ENCODE measurements around the gene OLFM3. TPM values are rescaled to one million over a fixed set of nuclear protein-coding genes. Genes with fewer than 3 reads are reported as not detected.

OLFM3 gene
- total RNA-seq, 2 donors from 2014 or later: 0.15 to 0.26 TPM

GRCh38 chr1:101905283-101905835 is 91.4 kb downstream of the OLFM3 start:
- no peak for TF ChIP-seq CTCF (conservative IDR thresholded peaks at IDR 0.05)
- Mint-ChIP-seq H3K27ac (no peak overlapping the region), H3K4me1 (peaks cover 17% of the 10 kb centered on the region), H3K36me3 (ENCODE audit: low read depth) (no peaks in the 10 kb centered on the region), H3K4me3 (no peak overlapping the region), H3K9me3 (no peaks in the 10 kb centered on the region), H3K27me3 (ENCODE audit: insufficient read depth) (no peaks in the 10 kb centered on the region)
- H3K27me3 ChIP-seq (ENCODE audit: control insufficient read depth, insufficient read depth, low read length, poor library complexity, severe bottlenecking): no peaks in the 10 kb centered on the region
- DNase-seq: no peak
- H3K4me3 ChIP-seq (ENCODE audit: low read length): no peak overlapping the region
- H3K27ac ChIP-seq (ENCODE audit: low read depth, low read length): no peak overlapping the region
- no peak overlapping the region for H3K9ac ChIP-seq (ENCODE audit: extremely low read depth, low read length, poor library complexity, severe bottlenecking)
- H3K36me3 ChIP-seq (ENCODE audit: control insufficient read depth, insufficient read depth, low read length): no peaks in the 10 kb centered on the region
- H3K4me1 ChIP-seq (ENCODE audit: control insufficient read depth, insufficient read depth, low read length): no peaks in the 10 kb centered on the region
- H3K9me3 ChIP-seq (ENCODE audit: control insufficient read depth, low read length): no peaks in the 10 kb centered on the region
- WGBS, 2 experiments (ENCODE audit: insufficient coverage in 1 of 2, insufficient read length in 1 of 2): 90 to 100% methylated on average over 1 to 2 of the region's 2 CpGs

GRCh38 chr1:101902199-101902598 is 94.5 kb downstream of the OLFM3 start:
- no peak for DNase-seq
- H3K36me3 Mint-ChIP-seq (ENCODE audit: low read depth): no peaks in the 10 kb centered on the region
- Histone ChIP-seq H3K27ac (ENCODE audit: low read depth, low read length) (no peak overlapping the region), H3K4me1 (ENCODE audit: control insufficient read depth, insufficient read depth, low read length) (no peaks in the 10 kb centered on the region), H3K36me3 (ENCODE audit: control insufficient read depth, insufficient read depth, low read length) (no peaks in the 10 kb centered on the region), H3K27me3 (ENCODE audit: control insufficient read depth, insufficient read depth, low read length, poor library complexity, severe bottlenecking) (no peaks in the 10 kb centered on the region), H3K9me3 (ENCODE audit: control insufficient read depth, low read length) (no peaks in the 10 kb centered on the region), H3K9ac (ENCODE audit: extremely low read depth, low read length, poor library complexity, severe bottlenecking) (no peak overlapping the region), H3K4me3 (ENCODE audit: low read length) (no peak overlapping the region)
- H3K9me3 Mint-ChIP-seq: no peaks in the 10 kb centered on the region
- TF ChIP-seq CTCF (conservative IDR thresholded peaks at IDR 0.05): no peak
- no peak overlapping the region for H3K27ac Mint-ChIP-seq
- H3K4me3 Mint-ChIP-seq: no peak overlapping the region
- WGBS, 2 experiments (ENCODE audit: insufficient coverage in 1 of 2, insufficient read length in 1 of 2): 93% methylated on average over 1 of the region's 1 CpG; no CpG with 5 or more reads in 1 of the 2 experiments
- no peaks in the 10 kb centered on the region for H3K27me3 Mint-ChIP-seq (ENCODE audit: insufficient read depth)
- peaks cover 21% of the 10 kb centered on the region for H3K4me1 Mint-ChIP-seq

GRCh38 chr1:101898137-101898536 is 98.6 kb downstream of the OLFM3 start:
- H3K4me1 Mint-ChIP-seq: peaks cover 5% of the 10 kb centered on the region
- no peak overlapping the region for H3K4me3 Mint-ChIP-seq
- no peak for DNase-seq
- H3K9me3 ChIP-seq (ENCODE audit: control insufficient read depth, low read length): no peaks in the 10 kb centered on the region
- TF ChIP-seq CTCF (conservative IDR thresholded peaks at IDR 0.05): no peak
- no peaks in the 10 kb centered on the region for H3K36me3 ChIP-seq (ENCODE audit: control insufficient read depth, insufficient read depth, low read length)
- no peak overlapping the region for H3K4me3 ChIP-seq (ENCODE audit: low read length)
- no peak overlapping the region for H3K9ac ChIP-seq (ENCODE audit: extremely low read depth, low read length, poor library complexity, severe bottlenecking)
- no peaks in the 10 kb centered on the region for H3K27me3 ChIP-seq (ENCODE audit: control insufficient read depth, insufficient read depth, low read length, poor library complexity, severe bottlenecking)
- no peaks in the 10 kb centered on the region for H3K9me3 Mint-ChIP-seq
- H3K27ac Mint-ChIP-seq: no peak overlapping the region
- no peak overlapping the region for H3K27ac ChIP-seq (ENCODE audit: low read depth, low read length)
- WGBS, 2 experiments (ENCODE audit: insufficient coverage in 1 of 2, insufficient read length in 1 of 2): 95% methylated on average over 2 of the region's 2 CpGs; no CpG with 5 or more reads in 1 of the 2 experiments
- H3K27me3 Mint-ChIP-seq (ENCODE audit: insufficient read depth): no peaks in the 10 kb centered on the region
- H3K4me1 ChIP-seq (ENCODE audit: control insufficient read depth, insufficient read depth, low read length): no peaks in the 10 kb centered on the region
- H3K36me3 Mint-ChIP-seq (ENCODE audit: low read depth): no peaks in the 10 kb centered on the region

Measured in endodermal cell (in vitro differentiated cells).